ENCODE results near the gene C17orf50.

DNA sequence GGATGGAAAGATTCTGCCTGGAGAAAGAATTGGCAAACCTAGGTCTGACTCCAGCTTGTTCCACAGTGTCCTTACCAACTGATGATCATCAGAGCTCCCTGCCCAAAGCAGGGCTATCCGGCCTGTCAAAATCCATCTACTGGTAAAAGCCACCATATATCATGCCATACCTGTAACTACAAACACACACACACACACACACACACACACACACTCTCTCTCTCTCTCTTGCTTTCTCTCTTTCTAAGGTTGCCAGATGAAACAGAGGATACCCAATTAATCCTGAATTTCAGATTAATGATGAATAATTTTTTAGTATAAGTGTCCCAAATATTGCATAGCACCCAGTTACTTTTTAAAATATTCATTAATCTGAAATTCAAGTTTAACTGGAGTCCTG is 36.3 kb downstream of the C17orf50 start:
- TF ChIP-seq TAF1 (IDR thresholded peaks at IDR 0.05; ENCODE audit: borderline replicate concordance, insufficient read depth, low read length) (no peak), POLR2AphosphoS5 (IDR thresholded peaks at IDR 0.05; ENCODE audit: low read depth, low read length) (no peak), FOXP2 (optimal IDR thresholded peaks at IDR 0.05; ENCODE audit: borderline replicate concordance, extremely low read depth, extremely low read length, insufficient read depth) (no peak), SIN3A (IDR thresholded peaks at IDR 0.05; ENCODE audit: borderline replicate concordance, insufficient read depth, low read length) (no peak)
- TF ChIP-seq, protein P1, sequence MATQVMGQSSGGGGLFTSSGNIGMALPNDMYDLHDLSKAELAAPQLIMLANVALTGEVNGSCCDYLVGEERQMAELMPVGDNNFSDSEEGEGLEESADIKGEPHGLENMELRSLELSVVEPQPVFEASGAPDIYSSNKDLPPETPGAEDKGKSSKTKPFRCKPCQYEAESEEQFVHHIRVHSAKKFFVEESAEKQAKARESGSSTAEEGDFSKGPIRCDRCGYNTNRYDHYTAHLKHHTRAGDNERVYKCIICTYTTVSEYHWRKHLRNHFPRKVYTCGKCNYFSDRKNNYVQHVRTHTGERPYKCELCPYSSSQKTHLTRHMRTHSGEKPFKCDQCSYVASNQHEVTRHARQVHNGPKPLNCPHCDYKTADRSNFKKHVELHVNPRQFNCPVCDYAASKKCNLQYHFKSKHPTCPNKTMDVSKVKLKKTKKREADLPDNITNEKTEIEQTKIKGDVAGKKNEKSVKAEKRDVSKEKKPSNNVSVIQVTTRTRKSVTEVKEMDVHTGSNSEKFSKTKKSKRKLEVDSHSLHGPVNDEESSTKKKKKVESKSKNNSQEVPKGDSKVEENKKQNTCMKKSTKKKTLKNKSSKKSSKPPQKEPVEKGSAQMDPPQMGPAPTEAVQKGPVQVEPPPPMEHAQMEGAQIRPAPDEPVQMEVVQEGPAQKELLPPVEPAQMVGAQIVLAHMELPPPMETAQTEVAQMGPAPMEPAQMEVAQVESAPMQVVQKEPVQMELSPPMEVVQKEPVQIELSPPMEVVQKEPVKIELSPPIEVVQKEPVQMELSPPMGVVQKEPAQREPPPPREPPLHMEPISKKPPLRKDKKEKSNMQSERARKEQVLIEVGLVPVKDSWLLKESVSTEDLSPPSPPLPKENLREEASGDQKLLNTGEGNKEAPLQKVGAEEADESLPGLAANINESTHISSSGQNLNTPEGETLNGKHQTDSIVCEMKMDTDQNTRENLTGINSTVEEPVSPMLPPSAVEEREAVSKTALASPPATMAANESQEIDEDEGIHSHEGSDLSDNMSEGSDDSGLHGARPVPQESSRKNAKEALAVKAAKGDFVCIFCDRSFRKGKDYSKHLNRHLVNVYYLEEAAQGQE (IDR thresholded peaks at IDR 0.05; ENCODE audit: insufficient read depth in 1 of 2, low read depth in 2 of 2, low read length in 2 of 2), result no peak
